Dermis blood vessel endothelial cell (primary cell): Measurements from ENCODE around the gene PI4KB. TPM values are rescaled to one million over a fixed set of nuclear protein-coding genes. Genes with fewer than 3 reads are reported as not detected.
"Not testable (repeated sequence)": the region's sequence is repeated elsewhere in the genome, so short reads cannot be mapped to it uniquely, and the experiment has no call there.

ENCODE experiments used
- DNase-seq: peaks from one replicate; pipeline ENCODE4 v3.0.0; 2010
- total RNA-seq: library from RNA; depleted of rRNA; stranded (reverse); fragments of >200 nt; gene quantifications from 2 replicates; pipeline ENCODE4 v1.2.3, GENCODE V29; 2014

PI4KB gene
- total RNA-seq, 1 donor from 2014 or later = 55.3 TPM

DNA sequence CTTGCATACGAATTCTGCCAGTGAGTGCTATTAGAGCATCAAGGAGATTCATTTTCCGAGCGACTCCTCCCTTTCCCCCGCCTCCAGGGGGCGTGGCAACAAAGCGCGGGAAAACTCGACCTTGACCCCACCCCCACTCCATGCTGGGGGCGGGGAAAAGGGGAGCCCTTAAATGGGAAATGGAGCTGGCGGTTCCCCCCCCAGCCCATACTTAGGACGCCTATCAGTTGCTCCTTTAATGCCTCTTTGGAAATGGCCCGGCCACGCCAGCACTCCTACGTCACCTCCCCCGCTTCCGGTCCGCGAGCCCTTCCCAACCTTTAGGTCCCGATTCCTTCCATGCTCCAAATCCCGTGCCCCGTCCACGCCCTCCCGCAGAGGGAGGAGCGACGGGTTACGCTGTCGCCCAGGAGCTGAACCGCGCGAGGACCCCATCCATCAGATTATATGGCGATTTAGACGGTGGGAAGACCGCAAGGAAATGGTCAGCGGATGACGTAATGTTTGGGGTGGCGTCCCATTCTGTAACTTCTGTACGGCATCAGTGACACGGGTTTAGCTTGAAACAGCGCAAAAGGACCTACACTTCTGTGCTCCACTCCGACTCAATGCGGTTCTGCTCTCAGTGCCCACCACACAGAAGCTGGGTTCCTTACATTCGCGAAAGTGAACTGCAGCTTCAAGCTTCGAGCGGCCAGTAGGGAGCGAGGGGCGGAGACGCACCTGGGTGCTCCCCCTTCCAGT lies 45.8 kb downstream of the PI4KB start:
- peak; percentile 98 for DNase-seq

DNA sequence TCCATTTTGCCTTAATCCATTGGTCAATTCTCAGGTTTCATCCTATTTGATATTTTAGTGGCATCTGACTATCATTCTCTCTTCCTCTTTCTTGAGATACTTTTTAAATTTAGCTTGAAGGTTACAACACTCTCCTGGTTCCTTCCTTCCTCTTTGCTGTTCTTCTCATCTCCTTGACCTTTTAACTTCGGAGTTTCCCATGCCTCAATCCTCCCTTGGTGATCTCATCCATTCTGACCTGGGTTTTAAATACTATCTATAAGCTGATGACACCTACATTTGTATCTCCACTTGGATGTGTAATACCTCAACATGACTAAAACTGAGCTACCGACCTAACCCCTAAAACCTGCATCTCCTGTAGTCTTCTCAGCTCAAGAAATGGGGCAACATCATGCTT lies 50.0 kb downstream of the PI4KB start:
- no peak for DNase-seq

DNA sequence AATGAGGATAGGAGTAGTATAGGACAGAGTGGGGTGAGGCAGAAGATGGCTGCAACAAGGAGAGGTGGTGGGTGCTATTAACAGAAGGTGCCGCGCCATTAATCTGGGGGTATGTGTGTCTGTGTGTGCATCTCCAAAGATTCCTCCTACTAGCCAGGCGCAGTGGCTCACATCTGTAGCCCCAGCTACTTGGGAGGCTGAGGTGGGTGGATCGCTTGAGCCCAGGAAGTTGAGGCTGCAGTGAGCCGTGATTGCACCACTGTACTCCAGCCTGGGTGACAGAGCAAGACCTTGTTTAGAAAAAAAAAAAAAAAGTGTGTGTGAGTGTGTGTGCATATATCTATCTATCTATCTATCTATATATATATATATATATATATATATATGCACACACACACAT lies 51.9 kb downstream of the PI4KB start:
- DNase-seq = not testable (repeated sequence)

DNA sequence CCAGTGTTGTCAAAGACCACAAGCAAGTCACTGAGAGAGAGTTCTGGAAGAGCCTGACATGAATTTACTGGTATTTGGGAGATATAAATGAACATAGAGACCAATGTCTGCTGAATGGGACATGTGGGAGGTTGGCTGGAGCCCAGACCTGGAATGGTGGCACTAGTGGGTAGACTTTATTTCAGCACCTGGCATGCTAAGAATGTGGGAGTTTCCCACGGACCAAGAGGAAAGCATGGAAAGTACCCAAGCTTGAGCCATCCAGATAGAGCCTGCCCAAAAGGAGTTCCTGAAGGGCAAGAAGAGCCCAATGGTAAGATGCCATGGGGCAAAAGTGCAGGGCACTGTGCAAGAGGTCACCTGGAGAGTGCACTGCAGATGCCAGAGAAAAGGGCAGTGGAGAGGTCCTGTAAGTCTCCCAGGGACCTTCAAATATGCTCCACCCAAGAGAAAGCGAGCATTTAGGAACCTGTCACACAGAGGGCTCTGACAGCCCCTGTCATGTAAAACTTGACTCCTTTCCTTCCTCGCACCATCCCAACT lies 53.2 kb downstream of the PI4KB start:
- no peak for DNase-seq

DNA sequence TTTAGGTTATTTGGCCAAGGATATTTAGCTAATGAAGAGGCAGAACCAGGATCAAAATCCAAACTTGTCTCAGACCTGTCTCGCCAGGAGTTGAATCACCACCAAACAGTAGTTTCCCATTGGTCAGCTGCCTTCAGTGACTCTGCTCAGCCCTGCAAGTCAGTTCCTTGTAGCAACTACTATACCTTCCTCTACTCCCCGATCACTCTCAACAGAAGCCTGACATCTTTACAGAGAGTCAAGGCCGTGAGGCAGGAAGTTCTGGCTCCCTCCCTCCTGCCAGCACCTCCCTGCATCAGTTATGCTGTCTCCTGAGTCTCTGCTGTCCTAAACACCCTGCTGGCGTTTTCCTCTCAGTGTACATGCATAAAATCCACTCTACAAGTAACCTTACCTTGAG lies 59.5 kb downstream of the PI4KB start:
- no peak for DNase-seq

DNA sequence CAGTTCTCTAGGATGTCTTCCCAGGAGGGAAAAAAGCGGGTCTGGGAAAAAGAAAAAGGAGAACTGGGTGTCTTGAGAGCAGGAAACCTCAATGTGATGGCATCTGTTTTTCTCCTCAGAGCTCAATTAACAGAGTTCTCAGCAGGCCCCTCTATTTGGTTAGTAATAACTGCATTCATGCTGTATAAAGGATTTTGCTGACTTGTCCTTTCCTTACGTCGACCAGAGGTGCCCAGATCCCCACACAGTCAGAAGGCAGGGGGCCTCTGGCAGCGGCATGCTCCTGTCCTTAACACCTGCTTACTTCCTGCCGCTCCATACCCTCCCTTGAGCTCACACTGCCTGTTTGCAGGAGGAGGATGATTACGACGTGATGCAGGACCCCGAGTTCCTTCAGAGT lies 60.4 kb downstream of the PI4KB start:
- DNase-seq = no peak

DNA sequence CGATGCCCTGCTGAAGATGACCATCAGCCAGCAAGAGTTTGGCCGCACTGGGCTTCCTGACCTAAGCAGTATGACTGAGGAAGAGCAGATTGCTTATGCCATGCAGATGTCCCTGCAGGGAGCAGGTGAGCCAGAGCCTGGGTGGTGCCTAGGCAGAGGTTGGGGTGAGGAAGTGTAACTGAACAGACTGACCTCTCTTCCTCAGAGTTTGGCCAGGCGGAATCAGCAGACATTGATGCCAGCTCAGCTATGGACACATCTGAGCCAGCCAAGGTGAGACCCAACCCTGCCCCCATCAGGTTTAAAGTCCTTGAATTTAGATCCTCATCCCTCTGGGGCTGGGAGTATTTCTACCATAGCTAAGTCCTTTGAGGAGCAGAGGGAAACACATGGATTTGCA lies 60.9 kb downstream of the PI4KB start:
- no peak for DNase-seq

DNA sequence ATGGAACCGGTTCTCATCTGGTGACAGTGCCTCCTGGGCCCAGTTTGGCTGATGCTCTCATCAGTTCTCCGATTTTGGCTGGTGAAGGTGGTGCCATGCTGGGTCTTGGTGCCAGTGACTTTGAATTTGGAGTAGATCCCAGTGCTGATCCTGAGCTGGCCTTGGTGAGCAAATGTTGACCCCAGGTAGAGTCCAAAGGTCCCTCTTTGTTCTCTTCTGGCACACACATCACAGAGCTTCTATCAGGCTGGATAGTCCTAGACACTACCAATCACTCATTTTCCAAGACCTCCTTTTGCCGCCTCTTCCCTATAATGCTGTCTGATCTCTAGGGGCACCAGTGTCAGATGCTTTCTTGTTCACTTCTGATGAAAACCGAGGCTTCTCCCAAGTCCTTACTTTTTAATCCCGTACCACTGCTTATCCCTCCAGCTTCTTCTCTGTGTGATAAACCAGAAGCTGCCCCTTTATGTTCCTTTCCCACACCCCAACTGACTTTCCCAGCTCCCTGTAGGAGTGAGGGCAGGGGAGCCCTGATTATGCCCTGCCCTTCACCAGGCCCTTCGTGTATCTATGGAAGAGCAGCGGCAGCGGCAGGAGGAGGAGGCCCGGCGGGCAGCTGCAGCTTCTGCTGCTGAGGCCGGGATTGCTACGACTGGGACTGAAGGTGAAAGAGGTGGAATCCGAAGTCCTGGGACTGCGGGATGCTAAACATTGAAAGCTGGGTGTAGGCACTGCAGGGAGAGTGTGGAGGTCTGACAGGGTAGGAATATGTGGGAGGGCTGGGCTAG lies 61.6 kb downstream of the PI4KB start:
- DNase-seq = no peak

DNA sequence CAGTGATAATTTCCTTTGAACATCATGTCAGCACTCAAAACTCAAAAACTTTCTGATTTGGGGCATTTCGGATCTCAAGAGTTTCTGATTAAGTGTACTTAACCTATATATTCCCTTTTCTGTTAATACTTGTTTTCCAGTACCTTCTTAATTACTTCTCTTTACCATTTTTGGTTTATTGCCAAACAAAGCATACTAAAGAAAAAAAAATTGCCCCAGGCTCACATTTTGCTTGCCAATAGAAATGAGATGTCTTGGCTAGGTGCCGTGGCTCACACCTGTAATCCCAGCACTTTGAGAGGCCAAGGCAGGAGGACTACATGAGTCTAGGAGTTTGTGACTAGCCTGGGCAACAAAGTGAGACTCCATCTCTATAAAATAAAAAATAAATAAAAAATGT lies 67.9 kb downstream of the PI4KB start:
- DNase-seq = no peak

DNA sequence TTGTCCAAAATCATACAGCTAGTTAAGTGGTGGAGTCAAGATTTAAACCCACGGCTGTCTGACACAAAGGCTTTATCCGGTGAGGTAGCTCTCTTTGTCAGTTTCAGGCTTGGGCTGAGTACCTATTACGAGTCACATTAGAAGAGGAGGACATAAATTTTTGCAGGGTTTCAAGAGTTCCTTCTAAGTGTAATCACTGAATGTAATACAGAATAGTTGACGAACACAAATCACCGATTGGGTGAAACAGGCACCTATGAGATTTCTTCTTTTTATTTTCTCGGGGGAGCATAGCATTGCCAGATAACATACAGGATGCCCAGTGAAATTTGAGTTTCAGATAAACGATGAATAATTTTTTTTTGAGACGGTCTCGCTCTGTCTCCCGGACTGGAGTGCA lies 71.8 kb downstream of the PI4KB start:
- peak; percentile 39 for DNase-seq

DNA sequence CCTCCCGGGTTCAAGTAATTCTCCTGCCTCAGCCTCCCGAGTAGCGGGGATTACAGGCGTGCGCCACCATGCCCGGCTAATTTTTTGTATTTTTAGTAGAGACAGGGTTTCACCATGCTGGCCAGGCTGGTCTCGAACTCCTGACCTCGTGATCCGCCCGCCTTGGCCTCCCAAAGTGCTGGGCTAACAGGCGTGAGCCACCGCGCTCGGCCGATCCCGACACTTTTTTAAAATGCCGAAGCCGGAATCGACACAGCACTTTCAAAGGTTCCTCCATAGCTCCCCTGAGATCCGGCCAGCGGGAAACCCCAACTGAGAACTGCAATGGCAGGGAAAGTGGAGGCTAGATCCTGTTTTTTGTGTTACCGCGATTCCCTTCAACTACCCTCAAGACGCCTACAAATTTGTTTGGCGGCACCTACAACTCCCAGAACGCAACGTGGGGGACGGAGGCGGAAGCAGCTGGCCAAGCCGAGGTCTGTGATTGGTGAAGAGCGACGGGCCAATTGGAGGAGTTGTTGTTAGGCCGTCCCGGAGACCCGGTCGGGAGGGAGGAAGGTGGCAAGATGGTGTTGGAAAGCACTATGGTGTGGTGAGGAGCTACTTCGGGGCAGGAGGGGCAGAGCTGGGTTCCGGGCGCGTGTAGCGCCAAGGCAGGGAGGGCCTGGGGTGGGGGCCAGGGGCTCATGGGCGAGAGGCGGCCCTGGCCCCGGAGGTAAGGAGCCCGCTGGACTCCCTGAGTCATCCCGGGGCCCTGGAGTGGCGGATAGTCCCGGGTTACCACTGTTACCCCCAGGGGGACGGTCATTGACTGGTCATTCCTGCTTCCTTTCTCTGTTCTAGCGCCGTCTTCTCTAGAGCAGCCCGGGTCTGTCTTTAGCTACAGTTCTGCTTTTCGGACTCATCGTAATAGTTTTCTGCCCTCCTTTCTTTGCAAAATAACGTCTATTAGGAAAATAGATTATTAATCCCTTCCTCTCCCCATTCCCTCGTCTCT lies 72.7 kb downstream of the PI4KB start, which contains the start of gene PSMD4:
TSS of gene PSMD4 (plus strand) at position 518 of the 997 bp plus-strand sequence. CDS start at position 567, 49 bp downstream.
- peak; percentile 99 for DNase-seq

DNA sequence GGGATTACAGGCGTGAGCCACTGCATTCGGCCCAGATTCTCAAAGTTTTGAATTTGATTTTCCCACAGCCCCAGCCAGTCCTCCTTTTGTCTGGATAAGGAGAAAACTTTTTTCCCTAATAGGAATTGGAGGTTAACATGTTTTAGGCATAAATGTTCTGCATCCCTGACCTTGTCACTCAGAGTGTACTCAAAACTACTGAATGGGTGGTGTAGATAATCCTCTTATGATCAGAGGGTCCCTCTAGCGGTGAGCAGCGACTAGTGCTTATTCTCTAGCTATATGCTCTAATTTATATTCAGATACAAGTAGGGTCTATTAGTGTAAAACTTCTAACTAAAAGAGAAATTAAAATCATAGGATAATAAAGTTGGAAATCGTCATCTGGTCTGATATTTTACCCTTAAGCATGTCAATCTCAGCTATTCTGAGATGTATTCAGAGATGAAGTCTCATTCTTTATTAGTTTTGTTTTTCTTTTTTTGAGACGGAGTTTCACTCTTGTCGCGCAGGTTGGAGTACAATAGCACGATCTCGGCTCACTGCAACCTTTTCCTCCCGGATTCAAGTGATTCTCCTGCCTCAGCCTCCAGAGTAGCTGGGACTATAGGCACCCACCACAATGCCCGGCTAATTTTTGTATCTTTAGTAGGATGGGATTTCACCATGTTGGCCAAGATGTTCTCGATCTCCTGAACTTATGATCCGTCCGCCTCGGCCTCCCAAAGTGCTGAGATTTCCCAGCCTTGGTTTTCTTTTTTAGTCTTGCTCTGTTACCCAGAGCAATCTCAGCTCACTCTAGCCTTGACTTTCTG lies 75.4 kb downstream of the PI4KB start:
- DNase-seq = peak; percentile 88

DNA sequence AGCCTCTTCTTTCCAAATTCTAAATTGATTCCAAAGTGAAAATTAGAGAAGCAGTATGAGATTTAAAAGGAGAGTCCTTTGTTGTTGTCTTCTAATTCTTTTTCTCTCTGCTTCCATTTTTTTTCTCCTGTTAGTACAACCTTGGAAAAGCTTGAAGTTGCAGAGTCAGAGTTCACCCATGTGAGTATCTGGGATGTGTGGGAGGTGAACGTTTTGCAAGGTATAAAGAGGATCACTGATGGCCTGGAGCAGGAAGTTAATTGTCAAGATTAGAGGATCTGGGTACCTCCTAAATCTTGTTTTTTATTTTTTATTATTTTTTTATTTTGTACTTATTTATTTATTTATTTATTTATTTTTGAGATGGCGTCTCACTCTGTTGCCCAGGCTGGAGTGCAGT lies 80.4 kb downstream of the PI4KB start:
- no peak for DNase-seq

DNA sequence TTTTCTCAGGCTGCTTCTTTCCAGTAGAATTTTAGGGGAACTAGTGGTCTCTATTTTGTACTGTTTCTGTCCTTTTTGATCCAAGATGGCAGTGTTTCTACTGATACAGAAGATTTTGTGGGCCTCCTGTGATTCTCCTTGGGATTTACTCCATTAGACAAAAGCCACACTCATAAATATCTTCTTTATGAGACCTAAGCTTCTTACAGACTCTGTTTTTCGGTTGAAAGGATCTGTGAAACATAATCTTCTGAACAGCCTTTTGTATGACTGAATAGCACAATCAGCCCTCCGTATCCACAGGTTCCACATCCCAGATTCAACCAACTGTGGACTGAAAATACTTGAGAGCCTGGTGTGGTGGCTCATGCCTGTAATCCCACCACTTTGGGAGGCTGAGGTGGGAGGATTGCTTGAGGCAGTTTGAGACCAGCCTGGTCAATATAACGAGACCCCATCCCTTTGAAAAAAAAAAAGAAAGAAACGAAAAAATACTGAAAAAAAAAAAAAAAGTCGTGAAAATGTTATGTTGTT lies 83.5 kb downstream of the PI4KB start:
- no peak for DNase-seq

DNA sequence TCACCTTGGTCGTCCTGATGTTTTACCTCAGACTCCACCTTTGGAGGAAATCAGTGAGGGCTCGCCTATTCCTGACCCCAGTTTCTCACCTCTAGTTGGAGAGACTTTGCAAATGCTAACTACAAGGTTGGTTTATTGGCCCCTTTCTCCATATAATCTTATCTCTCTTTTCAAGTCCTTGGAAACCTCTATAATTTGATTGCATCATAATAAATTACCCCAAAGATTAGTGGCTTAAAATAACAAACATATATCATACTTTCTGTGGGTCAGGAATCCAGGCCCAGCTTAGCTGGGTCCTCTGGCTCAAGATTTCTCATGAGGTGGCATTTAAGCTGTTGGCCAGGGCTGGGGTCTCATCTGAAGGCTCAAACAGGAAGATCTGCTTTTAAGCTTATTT lies 84.8 kb downstream of the PI4KB start:
- no peak for DNase-seq

Other genes with a start within 250 kb of the PI4KB start
- 21.3 and 33.4 TPM in 2 replicates for gene SEMA6C, start 180.8 kb downstream of the PI4KB start, total RNA-seq
- gene TNFAIP8L2, start 170.8 kb downstream of the PI4KB start, total RNA-seq = 0.14 TPM in 1 of 2 replicates, not detected in the other
- 3.3 and 5.3 TPM in 2 replicates for gene LYSMD1, start 161.5 kb downstream of the PI4KB start, total RNA-seq
- 21.1 and 23.8 TPM in 2 replicates for gene SCNM1, start 161.3 kb downstream of the PI4KB start, total RNA-seq
- gene TMOD4, start 151.4 kb downstream of the PI4KB start, total RNA-seq = 0.56 TPM in 1 of 2 replicates, not detected in the other
- gene VPS72, start 137.2 kb downstream of the PI4KB start, total RNA-seq = 46.8 and 64.3 TPM in 2 replicates
- 44.4 and 57.6 TPM in 2 replicates for gene PIP5K1A, start 128.9 kb downstream of the PI4KB start, total RNA-seq
- 231 and 242 TPM in 2 replicates for gene PSMD4, start 72.7 kb downstream of the PI4KB start, total RNA-seq
- 12.6 and 16.6 TPM in 2 replicates for gene ZNF687, start 45.1 kb downstream of the PI4KB start, total RNA-seq
- 68.8 and 73.3 TPM in 2 replicates for gene RFX5, start 19.8 kb upstream of the PI4KB start, total RNA-seq
- 5.3 TPM in 2 replicates for gene SELENBP1, start 45.3 kb upstream of the PI4KB start, total RNA-seq
- 322 and 414 TPM in 2 replicates for gene PSMB4, start 72.2 kb upstream of the PI4KB start, total RNA-seq
- 20.3 and 26.2 TPM in 2 replicates for gene POGZ, start 132.1 kb upstream of the PI4KB start, total RNA-seq
- gene CGN, start 184.0 kb upstream of the PI4KB start, total RNA-seq = 0.42 and 2.4 TPM in 2 replicates
- gene TUFT1, start 212.9 kb upstream of the PI4KB start, total RNA-seq = 6.0 and 8.2 TPM in 2 replicates